Measurements from ENCODE around the gene ITGB4.
A peak's percentile ranks its signal among the peaks of the same experiment; 100 is the strongest.

GRCh38 chr17:75679706-75680211, 41.5 kb upstream of the ITGB4 start:
- TF ChIP-seq CTCF (IDR thresholded peaks at IDR 0.05): peak in 3 of 4 donors; percentile 7 to 36 (median 20)
- no peak for TF ChIP-seq POLR2A (IDR thresholded peaks at IDR 0.05)
